GM21576 (cell line): ENCODE results near the gene KRT82.

Source experiments
- ATAC-seq: cut with Tn5 transposase; IDR thresholded peaks from one replicate; pipeline ENCODE4 v1.9.1; 2021; ENCODE audit warnings: mild to moderate bottlenecking, moderate library complexity; ENCODE audit not compliant: unreplicated experiment

The KRT82 gene

GRCh38 chr12:52362118-52362726 is 43.9 kb downstream of the KRT82 start:
- no peak for ATAC-seq

GRCh38 chr12:52361553-52361952 is 44.6 kb downstream of the KRT82 start:
- ATAC-seq: no peak

DNA sequence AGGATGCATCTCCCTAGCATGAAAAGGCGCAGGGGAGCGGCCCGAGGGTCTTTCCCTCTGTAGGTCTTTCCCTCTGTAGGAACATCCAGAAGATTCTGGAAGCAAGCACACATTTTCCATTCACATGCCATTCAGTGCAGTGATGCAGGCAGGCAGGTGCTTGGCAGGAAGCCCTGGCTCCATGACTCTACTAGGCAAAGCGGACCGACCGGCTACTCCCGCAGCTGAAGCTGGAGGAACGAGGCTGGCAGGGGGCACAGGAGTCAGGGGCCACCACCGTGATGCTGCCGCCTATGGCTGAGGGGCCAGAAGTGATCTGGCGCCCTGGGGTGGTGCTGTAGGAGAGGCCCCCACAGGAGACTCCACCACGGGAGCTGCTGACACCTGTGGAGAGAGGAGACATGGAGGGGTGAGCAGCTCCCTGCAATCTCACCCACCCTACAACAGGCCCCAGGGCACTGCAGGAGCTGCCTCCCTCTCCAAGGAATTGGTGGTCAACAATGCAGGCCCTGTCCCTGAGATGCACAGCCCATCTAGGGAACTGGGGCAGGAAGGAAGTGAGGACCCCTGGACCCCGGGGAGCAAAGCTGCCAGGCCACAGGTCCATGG is 45.4 kb downstream of the KRT82 start:
- ATAC-seq: no peak

GRCh38 chr12:52360106-52360662 is 46.0 kb downstream of the KRT82 start:
- ATAC-seq: no peak

GRCh38 chr12:52359621-52360061 is 46.5 kb downstream of the KRT82 start:
- ATAC-seq: no peak

- ATAC-seq: peak; percentile 95
Observed at GRCh38 chr12:52358575-52359350, 47.4 kb downstream of the KRT82 start.

DNA sequence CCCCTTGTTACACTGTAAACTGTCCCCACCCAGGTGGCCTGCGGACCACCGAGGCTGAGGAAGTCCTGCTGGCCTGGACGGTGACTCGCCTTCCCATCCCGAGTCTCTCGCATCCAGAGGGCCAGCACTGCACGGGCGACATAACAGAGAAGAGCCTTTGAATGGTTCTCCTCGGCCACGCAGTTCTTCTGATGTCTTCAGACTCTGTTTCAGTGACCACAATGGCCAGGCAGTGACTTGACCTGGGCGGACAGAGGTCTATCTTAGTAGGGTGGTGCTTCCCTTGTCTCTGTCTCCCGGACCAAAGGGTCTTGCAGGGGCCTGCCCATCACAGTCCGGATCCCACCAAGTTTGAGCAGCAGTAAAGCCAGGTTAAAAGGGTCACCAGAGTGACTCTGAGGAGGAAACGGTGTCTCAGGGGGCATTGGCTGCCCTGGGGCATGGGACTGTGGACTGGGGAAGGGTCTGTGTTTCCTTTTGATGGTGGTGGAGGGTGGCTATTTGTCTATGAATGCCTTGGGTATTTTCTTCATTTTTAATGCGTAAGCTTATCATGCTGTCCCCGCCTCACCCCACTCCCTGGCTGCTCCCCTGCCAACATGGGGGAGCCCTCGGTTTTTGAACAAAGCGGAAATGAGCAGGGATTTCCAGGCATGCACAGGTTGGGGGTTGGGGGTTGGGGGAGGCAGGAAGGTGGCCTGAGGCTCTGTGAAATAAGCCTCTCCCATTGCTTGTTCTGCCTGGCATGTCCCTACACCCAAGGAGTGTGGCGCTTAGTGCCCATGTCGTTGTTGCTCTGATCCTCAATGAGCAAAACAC is 49.2 kb downstream of the KRT82 start:
- no peak for ATAC-seq

DNA sequence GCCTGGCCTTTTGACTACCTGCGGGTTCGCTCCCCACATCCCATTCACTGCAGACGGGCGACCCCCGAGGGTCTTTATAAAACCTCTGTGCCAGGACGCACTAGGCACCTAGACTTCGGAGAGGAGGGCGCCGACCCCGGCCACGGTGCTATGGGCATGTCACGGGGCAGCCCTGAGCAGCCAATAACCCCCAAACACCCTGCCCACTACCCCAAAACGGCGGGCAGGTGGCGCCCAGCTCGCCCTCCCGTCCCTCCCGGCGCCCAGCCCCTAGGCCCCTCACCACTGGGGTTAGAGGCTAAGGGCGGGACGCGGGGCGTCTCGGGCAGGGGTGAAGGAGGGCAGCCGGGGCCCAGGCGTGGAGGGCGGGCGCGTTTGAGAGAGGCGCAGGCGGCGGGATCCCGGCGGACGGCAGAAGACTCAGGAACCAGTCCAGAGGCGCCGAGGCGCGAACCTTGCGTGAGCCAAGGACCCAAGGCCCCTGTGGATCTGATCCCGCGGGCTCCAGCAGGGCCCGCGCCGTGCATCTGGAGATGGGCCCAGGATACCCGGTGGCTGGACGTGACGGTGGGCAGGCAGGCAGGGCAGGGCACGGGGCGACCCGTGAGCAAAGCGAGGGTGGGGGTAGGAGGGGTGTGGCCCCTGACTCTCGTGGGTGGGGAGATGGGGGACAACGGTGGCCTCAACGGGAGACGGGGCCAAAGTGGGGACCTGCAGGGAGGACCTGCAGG is 49.9 kb downstream of the KRT82 start:
- no peak for ATAC-seq

GRCh38 chr12:52355176-52355575 is 51.0 kb downstream of the KRT82 start:
- ATAC-seq: no peak

GRCh38 chr12:52354200-52354599 is 51.9 kb downstream of the KRT82 start:
- no peak for ATAC-seq

DNA sequence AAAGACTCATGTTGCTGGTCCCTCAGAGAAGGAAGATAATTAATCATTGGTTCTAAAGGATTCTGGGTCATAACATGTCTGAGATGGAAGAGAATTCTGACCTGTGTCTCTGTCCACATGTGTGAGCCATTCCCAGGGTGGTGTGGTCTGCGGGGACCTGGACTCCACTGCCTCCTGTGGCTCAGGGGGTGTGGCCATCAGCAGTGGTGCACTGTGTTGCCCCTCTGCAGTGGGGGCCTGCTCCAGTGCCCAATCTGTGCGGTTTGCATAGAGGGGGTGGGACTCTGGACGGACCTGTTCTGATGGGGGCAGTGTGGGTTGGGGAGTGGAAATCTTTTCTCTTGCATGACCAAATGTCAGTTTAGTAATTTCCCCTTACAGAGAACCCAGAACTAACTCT is 52.4 kb downstream of the KRT82 start:
- no peak for ATAC-seq

- no peak for ATAC-seq
Observed at GRCh38 chr12:52352951-52353350, 53.2 kb downstream of the KRT82 start.

- ATAC-seq: no peak
Observed at GRCh38 chr12:52351196-52352059, 54.7 kb downstream of the KRT82 start.

DNA sequence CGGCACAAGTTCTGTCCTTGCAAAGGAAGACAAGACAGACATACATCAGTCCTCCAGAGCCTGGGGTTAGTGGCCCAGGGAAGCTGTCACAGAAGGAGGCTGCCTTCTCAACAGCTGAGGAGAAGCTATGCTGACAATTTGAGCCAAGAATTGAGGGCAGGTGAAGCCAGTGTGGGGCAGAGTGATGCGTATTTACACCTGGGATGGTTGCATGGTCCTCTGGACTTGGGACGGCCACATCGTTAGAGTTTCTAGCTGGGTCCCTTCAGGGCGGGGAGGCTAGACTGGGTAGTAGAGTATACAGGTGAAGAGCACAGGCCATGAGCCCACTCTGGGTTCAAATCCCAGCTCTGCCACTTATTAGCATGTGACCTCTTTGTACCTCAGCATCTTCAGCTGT is 55.3 kb downstream of the KRT82 start:
- no peak for ATAC-seq

DNA sequence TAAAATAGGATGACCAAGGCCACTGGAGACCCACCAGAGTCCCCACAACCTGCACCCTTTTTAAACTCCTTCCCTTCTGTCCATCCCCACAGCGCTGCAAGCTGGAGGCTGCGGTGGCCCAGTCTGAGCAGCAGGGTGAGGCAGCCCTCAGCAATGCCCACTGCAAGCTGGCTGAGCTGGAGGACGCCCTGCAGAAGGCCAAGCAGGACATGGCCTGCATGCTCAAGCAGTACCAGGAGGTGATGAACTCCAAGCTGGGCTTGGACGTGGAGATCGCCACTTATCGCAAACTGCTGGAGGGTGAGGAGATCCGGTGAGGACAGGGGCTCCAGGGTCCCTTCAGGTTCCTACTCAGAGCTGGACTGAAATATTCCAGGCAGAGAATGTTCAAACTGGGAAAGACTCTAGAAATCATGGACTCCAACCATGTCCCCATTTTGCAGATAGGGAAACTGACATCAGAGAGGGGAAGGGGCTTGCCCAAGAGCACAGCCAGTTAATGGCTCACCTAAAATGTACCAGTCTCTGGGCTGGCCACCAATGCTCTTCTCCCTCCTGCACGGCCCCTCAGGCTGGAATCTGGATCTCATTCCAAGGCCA is 56.0 kb downstream of the KRT82 start:
- ATAC-seq: no peak

DNA sequence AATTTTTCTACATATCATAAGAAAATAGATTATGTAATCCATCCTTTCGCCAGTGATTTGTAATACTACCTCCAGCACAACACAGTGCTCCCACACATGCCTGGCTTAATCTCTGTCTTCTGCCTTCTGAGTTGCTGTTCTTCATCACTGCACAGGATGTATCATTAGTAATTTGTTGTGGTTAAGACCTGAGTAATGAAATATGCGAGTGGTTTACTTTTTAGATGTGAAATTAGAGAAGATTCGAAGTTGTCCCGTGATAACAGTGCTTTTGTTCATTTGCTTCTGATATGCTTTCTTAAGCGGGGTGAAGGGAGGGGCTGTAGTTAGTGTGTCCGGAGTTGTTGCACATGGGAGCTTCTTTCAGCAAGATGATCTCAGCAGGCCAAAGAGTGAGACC is 56.9 kb downstream of the KRT82 start:
- ATAC-seq: no peak

DNA sequence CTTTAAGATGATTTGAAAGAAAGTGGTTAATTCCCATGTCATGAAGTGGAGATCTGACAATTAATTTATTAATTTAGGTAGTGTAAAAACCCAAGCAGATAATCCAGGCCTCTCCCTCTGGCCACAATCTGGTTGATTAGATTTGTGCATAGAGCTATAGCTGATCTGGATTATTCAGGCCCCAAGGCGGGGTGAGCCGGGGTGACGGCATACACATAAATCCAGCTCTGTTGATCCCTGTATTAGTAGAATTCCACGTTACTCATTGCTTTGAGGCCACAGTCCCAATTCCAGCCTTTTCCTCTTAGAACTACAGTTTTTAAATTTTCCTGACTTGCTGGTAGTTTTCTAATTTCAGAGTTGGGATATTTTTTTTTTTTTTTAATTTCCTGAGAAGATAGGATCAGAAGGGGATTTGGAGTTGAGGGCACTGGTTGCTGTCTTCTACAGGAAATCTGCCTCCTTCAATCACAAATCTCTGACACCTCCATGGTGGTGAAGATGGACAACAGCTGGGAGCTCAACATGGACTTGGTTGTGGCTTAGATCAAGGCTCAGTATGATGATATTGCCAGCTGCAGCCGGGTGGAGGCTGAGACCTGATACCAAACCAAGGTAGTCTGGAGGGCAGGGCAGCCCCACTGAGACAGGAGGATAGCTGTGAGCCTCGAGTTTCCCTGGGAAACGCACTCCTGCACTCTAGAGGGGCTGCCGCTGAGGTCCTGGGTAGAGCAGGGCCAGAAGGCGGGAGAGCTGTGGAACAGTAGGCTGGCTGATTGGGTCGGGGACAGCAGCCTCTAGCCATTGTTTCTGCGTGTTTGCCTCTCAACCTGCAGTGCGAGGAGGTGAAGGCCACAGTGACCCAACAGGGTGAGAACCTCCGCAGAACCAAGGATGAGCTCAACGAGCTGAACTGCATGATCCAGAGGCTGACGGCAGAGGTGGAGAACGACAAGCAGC is 58.3 kb downstream of the KRT82 start:
- ATAC-seq: no peak

GRCh38 chr12:52347016-52347415 is 59.1 kb downstream of the KRT82 start:
- no peak for ATAC-seq
